ENCODE data around the gene CXCR1. TPM values are rescaled to one million over a fixed set of nuclear protein-coding genes. Genes with fewer than 3 reads are reported as not detected.

Gene CXCR1
- total RNA-seq, 4 donors from 2014 or later = 2.3 TPM; not detected in 3

- TF ChIP-seq CTCF (IDR thresholded peaks at IDR 0.05; ENCODE audit: low read depth) = no peak
Measured at GRCh38 chr2:218145124-218145523, 21.6 kb downstream of the CXCR1 start.

- TF ChIP-seq CTCF (IDR thresholded peaks at IDR 0.05; ENCODE audit: low read depth) = no peak
Measured at GRCh38 chr2:218138047-218138446, 28.7 kb downstream of the CXCR1 start.

GRCh38 chr2:218137514-218137913 lies 29.2 kb downstream of the CXCR1 start:
- TF ChIP-seq CTCF (IDR thresholded peaks at IDR 0.05; ENCODE audit: low read depth) = no peak

GRCh38 chr2:218130822-218131221 lies 35.9 kb downstream of the CXCR1 start:
- TF ChIP-seq CTCF (IDR thresholded peaks at IDR 0.05; ENCODE audit: low read depth) = no peak

- TF ChIP-seq CTCF (IDR thresholded peaks at IDR 0.05; ENCODE audit: low read depth) = no peak
Measured at GRCh38 chr2:218130377-218130776, 36.4 kb downstream of the CXCR1 start.

GRCh38 chr2:218129458-218130135 lies 37.2 kb downstream of the CXCR1 start:
- TF ChIP-seq CTCF (IDR thresholded peaks at IDR 0.05; ENCODE audit: low read depth) = no peak

GRCh38 chr2:218128781-218129457 lies 37.8 kb downstream of the CXCR1 start:
- TF ChIP-seq CTCF (IDR thresholded peaks at IDR 0.05; ENCODE audit: low read depth) = no peak

All from subcutaneous adipose tissue (tissue), 4 donors.